ENCODE data around the gene SLC38A6.

DNA sequence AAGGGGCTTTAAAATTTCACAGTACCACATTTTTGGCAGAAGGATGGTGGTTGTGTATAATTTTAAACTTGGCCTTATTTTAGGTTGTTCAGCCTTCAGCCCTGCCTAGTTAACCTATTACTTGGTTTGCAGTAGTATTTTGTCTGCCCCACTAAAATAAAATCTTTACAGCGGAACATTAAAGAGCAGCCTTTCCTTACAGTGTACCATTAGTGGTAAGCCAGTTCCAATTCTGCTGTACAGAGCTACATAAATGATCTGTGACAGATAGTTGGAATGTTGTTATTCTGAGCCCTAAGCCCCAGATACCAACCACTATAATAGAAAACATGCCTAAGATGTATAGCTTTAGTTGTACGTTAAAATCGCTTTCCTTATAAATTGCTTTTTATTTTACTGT lies 56.2 kb downstream of the SLC38A6 start:
- TF ChIP-seq, protein P1, sequence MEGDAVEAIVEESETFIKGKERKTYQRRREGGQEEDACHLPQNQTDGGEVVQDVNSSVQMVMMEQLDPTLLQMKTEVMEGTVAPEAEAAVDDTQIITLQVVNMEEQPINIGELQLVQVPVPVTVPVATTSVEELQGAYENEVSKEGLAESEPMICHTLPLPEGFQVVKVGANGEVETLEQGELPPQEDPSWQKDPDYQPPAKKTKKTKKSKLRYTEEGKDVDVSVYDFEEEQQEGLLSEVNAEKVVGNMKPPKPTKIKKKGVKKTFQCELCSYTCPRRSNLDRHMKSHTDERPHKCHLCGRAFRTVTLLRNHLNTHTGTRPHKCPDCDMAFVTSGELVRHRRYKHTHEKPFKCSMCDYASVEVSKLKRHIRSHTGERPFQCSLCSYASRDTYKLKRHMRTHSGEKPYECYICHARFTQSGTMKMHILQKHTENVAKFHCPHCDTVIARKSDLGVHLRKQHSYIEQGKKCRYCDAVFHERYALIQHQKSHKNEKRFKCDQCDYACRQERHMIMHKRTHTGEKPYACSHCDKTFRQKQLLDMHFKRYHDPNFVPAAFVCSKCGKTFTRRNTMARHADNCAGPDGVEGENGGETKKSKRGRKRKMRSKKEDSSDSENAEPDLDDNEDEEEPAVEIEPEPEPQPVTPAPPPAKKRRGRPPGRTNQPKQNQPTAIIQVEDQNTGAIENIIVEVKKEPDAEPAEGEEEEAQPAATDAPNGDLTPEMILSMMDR (IDR thresholded peaks at IDR 0.05; ENCODE audit: low read depth, low read length) = no peak
- no peak for TF ChIP-seq EZH2phosphoT487 (IDR thresholded peaks at IDR 0.05; ENCODE audit: low read depth)
